Cardiac muscle cell (in vitro differentiated cells and primary cell): ENCODE measurements around the gene CREB3L1. TPM values are rescaled to one million over a fixed set of nuclear protein-coding genes. Genes with fewer than 3 reads are reported as not detected.

Experiments
- DNase-seq, 2 donors: peaks; one replicate each; pipeline versions ENCODE4 v3.0.0 to v3.0.0-alpha.2; 2010 to 2017; ENCODE audit warnings: low read depth in 1 of 2, low spot score in 1 of 2
- H3K27ac ChIP-seq: fragments of 200-600 bp; sonication (generic); 2 replicates; pipeline ENCODE4 v1.5.1; 2016
- H3K27me3 ChIP-seq: fragments of 200-600 bp; sonication (generic); 2 replicates; pipeline ENCODE4 v1.6.0; 2016; ENCODE audit warnings: control low read depth
- H3K36me3 ChIP-seq: fragments of 200-600 bp; sonication (generic); 2 replicates; pipeline ENCODE4 v1.5.1; 2016; ENCODE audit warnings: control low read depth
- H3K4me1 ChIP-seq: fragments of 200-600 bp; sonication (generic); 2 replicates; pipeline ENCODE4 v1.8.1; 2017; ENCODE audit warnings: low read depth, mild to moderate bottlenecking, mixed run types
- H3K4me3 ChIP-seq: fragments of 200-600 bp; sonication (generic); 2 replicates; pipeline ENCODE4 v1.5.1; 2016; ENCODE audit warnings: mild to moderate bottlenecking
- H3K9me3 ChIP-seq: fragments of 200-600 bp; sonication (generic); 2 replicates; pipeline ENCODE4 v1.5.1; 2017; ENCODE audit warnings: low read depth, mild to moderate bottlenecking, control low read depth
- CTCF ChIP-seq: IDR thresholded peaks from 2 replicates; pipeline ENCODE4 v1.5.1; 2012; ENCODE audit warnings: low read depth, mild to moderate bottlenecking, low read length
- polyA plus RNA-seq: library from polyadenylated mRNA; unstranded; fragments of >200 nt; fragmentation: Nextera tagmentation; extraction: Ambion mirVana; gene quantifications from 2 replicates; pipeline ENCODE4 v1.2.1, GENCODE V29; 2016
- total RNA-seq: library from RNA; depleted of rRNA; stranded (reverse); fragments of >200 nt; gene quantifications from 2 replicates; pipeline ENCODE4 v1.2.3, GENCODE V29; 2016

Gene CREB3L1
- total and polyA plus RNA-seq, 2 experiments from 2014 or later = 3.8 to 14.1 TPM

- DNase-seq = peak in 1 of 2 donors; percentile 74
- Histone ChIP-seq H3K27ac (no peak overlapping the region), H3K27me3 (no peaks in the 10 kb centered on the region), H3K4me1 (no peaks in the 10 kb centered on the region), H3K9me3 (no peaks in the 10 kb centered on the region), H3K4me3 (no peak overlapping the region), H3K36me3 (no peaks in the 10 kb centered on the region)
- TF ChIP-seq CTCF = no peak
These were observed 44.3 kb downstream of the CREB3L1 start for GRCh38 chr11:46321757-46322156.

GRCh38 chr11:46322759-46323158 lies 45.3 kb downstream of the CREB3L1 start:
- H3K4me3 ChIP-seq = no peak overlapping the region
- H3K9me3 ChIP-seq = no peaks in the 10 kb centered on the region
- DNase-seq = peak in 1 of 2 donors; percentile 32
- H3K36me3 ChIP-seq = no peaks in the 10 kb centered on the region
- H3K27ac ChIP-seq = no peak overlapping the region
- no peaks in the 10 kb centered on the region for H3K4me1 ChIP-seq
- H3K27me3 ChIP-seq = no peaks in the 10 kb centered on the region
- TF ChIP-seq CTCF = peak; percentile 41

- no peak for TF ChIP-seq CTCF
- H3K4me3 ChIP-seq = no peak overlapping the region
- DNase-seq = no peak
- H3K9me3 ChIP-seq = no peaks in the 10 kb centered on the region
- H3K4me1 ChIP-seq = peaks cover 8% of the 10 kb centered on the region
- no peaks in the 10 kb centered on the region for H3K27me3 ChIP-seq
- no peaks in the 10 kb centered on the region for H3K36me3 ChIP-seq
- no peak overlapping the region for H3K27ac ChIP-seq
These were observed 49.5 kb downstream of the CREB3L1 start for GRCh38 chr11:46326813-46327416.

GRCh38 chr11:46327829-46328228 lies 50.4 kb downstream of the CREB3L1 start:
- Histone ChIP-seq H3K9me3 (no peaks in the 10 kb centered on the region), H3K36me3 (no peaks in the 10 kb centered on the region), H3K27me3 (no peaks in the 10 kb centered on the region), H3K27ac (no peak overlapping the region), H3K4me1 (peaks cover 8% of the 10 kb centered on the region), H3K4me3 (no peak overlapping the region)
- DNase-seq = no peak
- no peak for TF ChIP-seq CTCF

DNA sequence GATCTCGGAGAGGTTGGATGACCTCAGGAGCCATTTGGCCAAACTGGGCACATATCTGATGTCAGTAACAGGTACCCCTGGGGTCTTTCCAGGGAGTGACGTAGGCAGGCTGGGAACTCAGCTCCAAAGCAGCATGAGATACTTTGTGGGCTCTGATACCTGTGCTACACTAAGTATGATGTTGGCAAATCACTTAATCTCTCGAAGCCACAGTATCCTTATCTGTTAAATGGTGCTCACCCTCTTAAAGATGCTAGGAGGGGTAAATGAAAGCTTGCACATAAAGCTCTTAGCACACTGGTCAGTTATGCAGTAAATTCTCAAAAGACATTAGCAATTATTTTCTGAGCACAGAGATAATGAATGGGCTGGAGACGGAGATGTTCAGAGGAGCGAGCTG lies 52.7 kb downstream of the CREB3L1 start:
- no peak overlapping the region for H3K27ac ChIP-seq
- H3K27me3 ChIP-seq = peaks cover 4% of the 10 kb centered on the region
- no peak overlapping the region for H3K4me3 ChIP-seq

More for the DNA sequence above, 52.7 kb downstream of the CREB3L1 start:
- Histone ChIP-seq H3K4me1 (peaks cover 8% of the 10 kb centered on the region), H3K9me3 (no peaks in the 10 kb centered on the region), H3K36me3 (no peaks in the 10 kb centered on the region)
- TF ChIP-seq CTCF = no peak
- DNase-seq = no peak
